Body of pancreas (tissue), 4 donors: ENCODE results near the gene RPS16.

Experiments used
- POLR2A ChIP-seq, 3 donors: fragments of 450-650 bp; IDR thresholded peaks; one replicate each; pipeline ENCODE4 v1.6.1; 2016; ENCODE audit warnings: antibody characterized with exemption in 3 of 3, mild to moderate bottlenecking in 2 of 3
- TF ChIP-seq, protein P1 (sequence below), 7 experiments: fragments of 450-650 bp in 4 of 7; fragments of 200-600 bp in 3 of 7; sonication (generic) in 3 of 7; IDR thresholded peaks; one replicate each; pipeline ENCODE4 v1.5.1; 2016 to 2019; ENCODE audit warnings: antibody characterized with exemption in 7 of 7

DNA sequence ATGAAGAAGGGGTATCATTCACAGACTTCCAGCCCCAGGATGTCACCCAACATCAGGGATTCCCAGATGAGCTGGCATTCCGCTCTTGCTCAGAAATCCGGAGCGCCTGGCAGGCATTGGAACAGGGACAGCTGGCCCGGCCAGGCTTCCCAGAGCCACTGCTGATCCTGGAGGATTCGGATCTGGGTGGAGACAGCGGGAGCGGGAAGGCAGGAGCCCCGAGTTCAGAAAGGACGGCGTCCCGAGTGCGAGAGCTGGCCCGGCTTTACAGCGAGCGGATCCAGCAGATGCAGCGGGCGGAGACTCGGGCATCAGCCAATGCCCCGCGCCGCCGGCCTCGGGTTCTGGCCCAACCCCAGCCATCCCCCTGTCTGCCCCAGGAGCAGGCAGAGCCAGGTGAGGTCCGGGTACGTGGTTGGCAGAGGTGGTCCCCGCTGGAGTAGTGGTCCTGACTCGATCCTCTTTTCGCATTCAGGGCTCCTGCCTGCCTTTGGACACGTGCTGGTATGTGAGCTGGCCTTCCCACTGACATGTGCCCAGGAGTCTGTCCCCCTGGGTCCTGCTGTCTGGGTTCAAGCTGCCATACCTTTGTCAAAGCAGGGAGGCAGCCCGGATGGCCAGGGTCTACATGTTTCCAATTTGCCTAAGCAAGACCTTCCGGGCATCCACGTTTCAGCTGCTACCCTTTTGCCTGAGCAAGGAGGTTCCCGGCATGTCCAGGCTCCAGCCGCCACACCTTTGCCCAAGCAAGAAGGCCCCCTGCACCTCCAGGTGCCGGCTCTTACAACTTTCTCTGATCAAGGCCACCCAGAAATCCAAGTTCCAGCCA is 12.3 kb downstream of the RPS16 start:
- TF ChIP-seq, protein P1, sequence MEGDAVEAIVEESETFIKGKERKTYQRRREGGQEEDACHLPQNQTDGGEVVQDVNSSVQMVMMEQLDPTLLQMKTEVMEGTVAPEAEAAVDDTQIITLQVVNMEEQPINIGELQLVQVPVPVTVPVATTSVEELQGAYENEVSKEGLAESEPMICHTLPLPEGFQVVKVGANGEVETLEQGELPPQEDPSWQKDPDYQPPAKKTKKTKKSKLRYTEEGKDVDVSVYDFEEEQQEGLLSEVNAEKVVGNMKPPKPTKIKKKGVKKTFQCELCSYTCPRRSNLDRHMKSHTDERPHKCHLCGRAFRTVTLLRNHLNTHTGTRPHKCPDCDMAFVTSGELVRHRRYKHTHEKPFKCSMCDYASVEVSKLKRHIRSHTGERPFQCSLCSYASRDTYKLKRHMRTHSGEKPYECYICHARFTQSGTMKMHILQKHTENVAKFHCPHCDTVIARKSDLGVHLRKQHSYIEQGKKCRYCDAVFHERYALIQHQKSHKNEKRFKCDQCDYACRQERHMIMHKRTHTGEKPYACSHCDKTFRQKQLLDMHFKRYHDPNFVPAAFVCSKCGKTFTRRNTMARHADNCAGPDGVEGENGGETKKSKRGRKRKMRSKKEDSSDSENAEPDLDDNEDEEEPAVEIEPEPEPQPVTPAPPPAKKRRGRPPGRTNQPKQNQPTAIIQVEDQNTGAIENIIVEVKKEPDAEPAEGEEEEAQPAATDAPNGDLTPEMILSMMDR (IDR thresholded peaks at IDR 0.05) = no peak
- TF ChIP-seq POLR2A (IDR thresholded peaks at IDR 0.05) = no peak
